Activated CD4-positive, alpha-beta T cell treated with anti-CD3 and anti-CD28 coated beads, Interleukin-2, amount 50 U/mL, for 4 hours (primary cell): ENCODE data around the gene GALNT9.
"Not testable (repeated sequence)": the region's sequence is repeated elsewhere in the genome, so short reads cannot be mapped to it uniquely, and the experiment has no call there.

Experiments used
- DNase-seq, 2 experiments: peaks; one replicate each; pipeline ENCODE4 v3.0.0-alpha.2; 2020

The GALNT9 gene

GRCh38 chr12:132311201-132311915, 18.0 kb downstream of the GALNT9 start:
- DNase-seq: no peak

DNA sequence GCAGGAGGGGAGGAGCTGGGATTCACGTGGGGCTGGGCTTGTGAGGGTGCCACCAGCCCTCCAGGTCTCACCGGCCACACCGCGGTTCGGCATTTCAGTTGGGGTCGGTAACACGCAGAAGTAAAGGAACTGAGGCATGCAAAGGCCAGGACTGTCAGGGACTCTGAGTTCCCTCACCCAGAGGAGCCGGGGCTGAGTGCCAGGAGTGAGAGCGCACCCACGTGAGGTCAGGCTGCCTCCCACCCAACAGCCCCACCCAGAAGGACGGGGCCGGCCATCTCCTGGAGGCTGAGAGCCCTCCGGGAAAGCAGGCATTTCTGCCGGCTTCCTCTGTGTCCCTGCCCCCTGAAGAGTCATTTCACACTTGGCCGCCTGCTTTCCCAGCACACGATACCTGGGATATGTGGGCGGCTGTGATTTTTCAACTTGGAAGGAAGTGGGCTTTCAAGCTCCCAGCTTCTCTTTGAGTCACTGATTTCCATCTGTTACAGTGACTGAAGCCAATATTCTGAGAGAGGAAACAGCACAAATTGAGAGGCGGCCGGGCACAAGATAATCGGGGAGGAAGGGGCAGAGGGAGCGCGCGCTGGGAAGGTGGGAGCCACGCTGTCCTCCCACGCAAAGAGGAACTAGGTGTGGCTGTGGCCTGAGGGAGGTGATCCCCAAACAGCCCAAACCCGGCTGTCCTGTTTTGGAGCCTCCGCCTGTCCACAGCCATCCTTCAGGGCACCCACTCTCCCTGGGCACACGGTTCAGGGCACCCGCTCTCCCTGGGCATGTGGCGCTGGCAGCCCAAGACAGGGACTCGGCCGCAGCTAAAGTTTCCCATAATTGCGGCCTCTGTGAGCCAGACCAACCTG, 19.0 kb downstream of the GALNT9 start:
- DNase-seq: no peak

- DNase-seq: no peak
Observed at GRCh38 chr12:132309596-132310086, 19.7 kb downstream of the GALNT9 start.

- DNase-seq: no peak
Observed at GRCh38 chr12:132308853-132309595, 20.4 kb downstream of the GALNT9 start.

GRCh38 chr12:132307976-132308852, 21.2 kb downstream of the GALNT9 start:
- DNase-seq: no peak

DNA sequence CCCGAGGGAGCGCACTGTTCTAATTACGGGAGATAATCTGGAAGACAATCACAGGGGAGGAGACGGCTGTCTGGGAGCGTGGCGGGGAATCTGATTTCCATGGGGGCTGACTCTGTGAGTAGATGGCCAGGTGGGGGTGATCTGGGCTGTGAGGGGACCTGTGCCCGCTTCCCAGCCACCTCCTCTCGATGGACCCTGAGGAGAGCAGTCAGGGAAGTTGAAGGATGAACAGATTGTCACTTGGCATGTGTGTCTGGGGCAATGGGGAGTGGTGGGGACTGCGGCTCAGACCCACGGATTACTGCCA, 22.6 kb downstream of the GALNT9 start:
- no peak for DNase-seq

- no peak for DNase-seq
Observed at GRCh38 chr12:132305991-132306884, 23.2 kb downstream of the GALNT9 start.

DNA sequence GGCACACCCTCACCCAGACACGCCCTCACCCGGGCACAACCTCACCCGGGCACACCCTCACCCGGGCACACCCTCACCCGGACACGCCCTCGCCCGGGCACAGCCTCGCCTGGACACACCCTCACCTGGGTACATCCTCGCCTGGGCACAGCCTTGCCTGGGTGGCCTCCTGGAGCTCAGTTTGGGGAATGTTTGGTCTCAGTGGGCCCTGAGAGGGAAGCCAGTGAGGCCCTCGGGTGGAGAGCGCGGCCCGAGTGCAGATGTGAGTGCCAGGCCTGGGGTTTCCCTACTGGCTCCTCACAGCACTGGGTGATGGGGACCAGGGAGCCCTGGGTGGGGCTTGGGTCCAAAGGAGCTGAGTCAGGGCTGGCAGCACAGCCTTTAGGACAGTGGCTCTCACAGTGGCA, 23.8 kb downstream of the GALNT9 start:
- no peak for DNase-seq

DNA sequence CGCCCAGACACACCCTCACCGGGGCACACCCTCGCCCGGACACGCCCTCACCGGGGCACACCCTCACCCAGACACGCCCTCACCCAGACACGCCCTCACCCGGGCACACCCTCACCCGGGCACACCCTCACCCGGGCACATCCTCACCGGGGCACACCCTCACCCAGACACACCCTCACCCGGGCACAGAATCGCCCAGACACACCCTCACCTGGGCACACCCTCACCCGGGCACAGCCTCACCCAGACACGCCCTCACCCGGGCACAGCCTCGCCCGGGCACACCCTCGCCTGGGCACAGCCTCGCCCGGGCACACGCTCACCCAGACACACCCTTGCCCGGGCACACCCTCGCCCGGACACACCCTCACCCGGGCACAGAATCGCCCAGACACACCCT, 24.5 kb downstream of the GALNT9 start:
- DNase-seq: not testable (repeated sequence)

- DNase-seq: not testable (repeated sequence)
Observed at GRCh38 chr12:132303853-132304373, 25.5 kb downstream of the GALNT9 start.

- DNase-seq: no peak
Observed at GRCh38 chr12:132302466-132303358, 26.7 kb downstream of the GALNT9 start.

GRCh38 chr12:132300789-132301722, 28.3 kb downstream of the GALNT9 start:
- no peak for DNase-seq

DNA sequence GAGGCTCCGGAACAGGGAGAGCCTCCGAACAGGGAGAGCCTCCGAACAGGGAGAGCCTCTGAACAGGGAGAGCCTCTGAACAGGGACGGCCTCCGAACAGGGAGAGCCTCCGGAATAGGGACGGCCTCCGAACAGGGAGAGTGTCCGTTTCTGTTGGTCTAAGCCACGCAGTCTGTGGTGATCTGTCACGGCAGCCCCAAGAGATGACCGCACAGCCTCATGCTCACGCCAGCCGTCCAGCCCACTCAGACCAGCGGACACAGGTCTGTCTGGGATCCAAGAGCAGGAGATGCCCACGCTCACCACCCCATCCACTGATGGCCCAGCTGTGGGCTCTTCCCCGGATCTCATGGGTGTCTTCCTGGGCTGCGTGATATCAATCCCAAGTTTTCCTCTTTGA, 33.3 kb downstream of the GALNT9 start:
- DNase-seq: no peak

- DNase-seq: not testable (repeated sequence)
Observed at GRCh38 chr12:132295561-132295960, 33.8 kb downstream of the GALNT9 start.

DNA sequence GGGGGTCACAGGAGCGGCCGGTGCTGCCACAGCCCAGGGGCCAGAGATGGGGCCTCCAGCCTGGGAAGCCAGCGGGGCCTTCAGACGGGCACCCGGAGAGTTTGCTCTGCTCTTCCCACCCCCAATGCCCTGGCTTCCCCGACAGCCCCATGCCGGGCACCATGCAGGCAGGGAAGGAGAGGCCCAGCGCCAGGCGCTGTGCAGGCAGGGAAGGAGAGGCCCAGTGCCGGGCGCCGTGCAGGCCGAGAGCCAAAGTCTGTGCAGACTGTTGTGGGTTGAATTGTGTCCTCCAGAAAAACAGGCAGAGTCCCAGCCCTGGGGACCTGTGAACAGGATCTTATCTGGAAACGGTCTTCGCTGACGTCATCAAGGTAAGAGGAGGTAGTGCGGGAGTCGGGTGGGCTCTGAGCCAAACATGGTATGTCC, 34.3 kb downstream of the GALNT9 start:
- DNase-seq: no peak

DNA sequence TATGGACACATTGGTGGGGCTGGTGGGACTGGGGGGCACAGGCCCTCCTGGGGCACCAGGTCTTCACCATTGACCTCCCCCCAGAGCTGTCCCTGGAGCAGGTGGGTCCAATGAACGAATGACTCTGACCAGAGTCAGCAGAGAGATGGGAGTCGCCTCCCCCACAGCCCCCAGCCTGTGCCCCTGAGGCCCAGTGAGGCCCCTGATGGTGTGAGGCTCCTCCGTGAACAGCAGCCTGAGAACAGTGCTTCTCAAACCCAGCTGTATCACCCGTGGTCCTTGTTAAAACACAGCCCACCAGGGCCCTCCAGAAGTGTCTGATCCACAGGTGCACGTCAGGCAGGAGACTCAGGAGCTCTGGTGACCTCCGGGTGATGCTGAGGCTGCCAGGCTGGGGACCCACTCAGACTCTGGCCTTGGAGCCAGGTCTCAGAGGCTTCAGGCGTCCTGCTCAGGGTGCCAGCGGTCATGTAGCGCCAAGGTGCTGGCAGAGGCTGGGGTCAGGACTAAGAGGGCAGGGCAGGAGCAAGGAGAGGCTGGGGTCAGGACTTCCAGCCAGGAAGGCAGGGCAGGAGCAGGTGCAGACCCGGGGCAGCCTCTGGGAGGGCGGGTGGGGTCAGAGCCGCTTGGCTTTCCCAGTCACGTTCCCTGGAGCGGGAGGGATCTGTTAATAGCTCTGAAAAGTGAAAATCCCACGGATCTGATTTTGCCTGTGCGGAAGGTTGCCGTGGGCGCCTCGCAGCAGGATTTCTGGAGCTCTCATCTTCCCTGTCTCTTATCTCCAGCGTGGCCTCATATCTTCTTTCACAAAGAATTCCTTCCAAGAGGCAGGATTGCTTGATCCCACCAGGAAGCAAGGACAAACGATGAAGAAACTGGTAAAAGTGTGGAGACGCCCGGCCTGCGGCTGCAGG, 35.0 kb downstream of the GALNT9 start:
- DNase-seq: no peak
